Thyroid gland (tissue), 4 donors: ENCODE measurements around the gene TGFBR1.

Experiments used
- CTCF ChIP-seq, 6 experiments: fragments of 200-600 bp in 3 of 6; fragments of 450-650 bp in 3 of 6; sonication (generic) in 3 of 6; IDR thresholded peaks; one replicate each; pipeline ENCODE4 v1.5.1; 2016 to 2019; ENCODE audit warnings: antibody characterized with exemption in 6 of 6, mild to moderate bottlenecking in 2 of 6, inconsistent platforms in 1 of 6, moderate library complexity in 1 of 6
- POLR2A ChIP-seq, 2 donors: fragments of 450-650 bp; IDR thresholded peaks; one replicate each; pipeline ENCODE4 v1.6.1; 2017; ENCODE audit warnings: antibody characterized with exemption in 2 of 2, mild to moderate bottlenecking in 2 of 2, moderate library complexity in 1 of 2

GRCh38 chr9:99078717-99079116 lies 26.2 kb upstream of the TGFBR1 start:
- no peak for TF ChIP-seq CTCF (IDR thresholded peaks at IDR 0.05)
- no peak for TF ChIP-seq POLR2A (IDR thresholded peaks at IDR 0.05)
